ENCODE data around the gene HIF1AN.

The HIF1AN gene

DNA sequence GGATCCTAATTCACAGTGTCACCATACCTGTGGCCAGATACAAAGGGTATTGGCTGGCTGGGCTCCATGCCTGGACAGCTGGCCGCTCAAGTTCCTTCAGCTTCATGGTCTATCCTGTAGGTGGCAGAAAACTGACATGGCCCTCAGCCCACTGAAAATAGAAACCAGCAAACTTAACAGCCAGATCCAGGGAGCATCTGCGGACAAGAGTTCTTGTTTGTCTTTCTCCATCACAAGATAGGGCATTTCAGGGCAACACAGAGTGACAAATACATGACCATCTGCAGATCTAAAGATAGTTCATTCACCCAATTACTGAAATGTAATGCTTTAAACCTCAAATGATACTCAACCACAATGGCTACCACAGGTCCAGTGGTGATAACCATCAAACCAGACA lies 18.9 kb upstream of the HIF1AN start:
- ChIA-PET POLR2A (no interaction called here), CTCF (interaction anchor here (1.4 to 27.2 kb wide), 10 partner anchors 8 to 362 kb away, joined by 4 to 555 read pairs (median 90); partner anchors contain the start of genes HIF1AN, PKD2L1 and SCD)
- TF ChIP-seq, protein P1, sequence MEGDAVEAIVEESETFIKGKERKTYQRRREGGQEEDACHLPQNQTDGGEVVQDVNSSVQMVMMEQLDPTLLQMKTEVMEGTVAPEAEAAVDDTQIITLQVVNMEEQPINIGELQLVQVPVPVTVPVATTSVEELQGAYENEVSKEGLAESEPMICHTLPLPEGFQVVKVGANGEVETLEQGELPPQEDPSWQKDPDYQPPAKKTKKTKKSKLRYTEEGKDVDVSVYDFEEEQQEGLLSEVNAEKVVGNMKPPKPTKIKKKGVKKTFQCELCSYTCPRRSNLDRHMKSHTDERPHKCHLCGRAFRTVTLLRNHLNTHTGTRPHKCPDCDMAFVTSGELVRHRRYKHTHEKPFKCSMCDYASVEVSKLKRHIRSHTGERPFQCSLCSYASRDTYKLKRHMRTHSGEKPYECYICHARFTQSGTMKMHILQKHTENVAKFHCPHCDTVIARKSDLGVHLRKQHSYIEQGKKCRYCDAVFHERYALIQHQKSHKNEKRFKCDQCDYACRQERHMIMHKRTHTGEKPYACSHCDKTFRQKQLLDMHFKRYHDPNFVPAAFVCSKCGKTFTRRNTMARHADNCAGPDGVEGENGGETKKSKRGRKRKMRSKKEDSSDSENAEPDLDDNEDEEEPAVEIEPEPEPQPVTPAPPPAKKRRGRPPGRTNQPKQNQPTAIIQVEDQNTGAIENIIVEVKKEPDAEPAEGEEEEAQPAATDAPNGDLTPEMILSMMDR (IDR thresholded peaks at IDR 0.05; ENCODE audit: insufficient read depth, low read length, missing control alignments), result no peak
- DNase-seq (ENCODE audit: low read depth, low spot score), result no peak
- H3K4me3 ChIP-seq (ENCODE audit: low read depth, low read length), result no peak overlapping the region

DNA sequence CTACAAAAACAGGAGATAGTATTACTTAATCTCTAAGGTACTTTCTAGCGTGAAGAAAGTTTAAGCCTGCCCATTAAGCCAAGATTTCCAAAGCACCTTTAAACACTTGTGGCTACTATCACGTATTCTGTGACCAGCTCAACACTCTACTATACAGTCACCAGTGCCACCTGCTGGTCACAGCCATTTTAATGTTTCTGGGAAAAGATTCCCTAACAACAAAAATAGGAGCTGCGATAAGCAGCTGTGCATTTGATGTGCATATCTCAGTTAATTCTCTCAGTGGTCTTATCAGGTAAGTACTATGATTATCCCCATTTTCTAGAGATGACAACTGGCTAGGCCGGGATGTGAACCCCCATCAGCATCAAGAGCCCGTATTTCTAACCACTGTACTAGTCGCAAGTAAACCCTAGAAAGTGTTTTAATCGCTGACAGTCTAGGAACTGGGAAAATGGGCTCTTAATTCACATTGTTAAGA lies 16.9 kb upstream of the HIF1AN start:
- ChIA-PET CTCF (interaction anchor here (0.6 to 18.4 kb wide), 39 partner anchors 8 to 391 kb away, joined by 3 to 555 read pairs (median 5); partner anchors contain the start of genes HIF1AN, PKD2L1 and SCD), POLR2A (interaction anchor here (1.1 kb wide), 1 partner anchor 36 kb away, joined by 3 read pairs; no protein-coding TSS in a partner anchor)
- H3K4me3 ChIP-seq (ENCODE audit: low read depth, low read length), result no peak overlapping the region
- TF ChIP-seq, protein P1 (IDR thresholded peaks at IDR 0.05; ENCODE audit: insufficient read depth, low read length, missing control alignments), result peak; percentile 58
- DNase-seq (ENCODE audit: low read depth, low spot score), result no peak

DNA sequence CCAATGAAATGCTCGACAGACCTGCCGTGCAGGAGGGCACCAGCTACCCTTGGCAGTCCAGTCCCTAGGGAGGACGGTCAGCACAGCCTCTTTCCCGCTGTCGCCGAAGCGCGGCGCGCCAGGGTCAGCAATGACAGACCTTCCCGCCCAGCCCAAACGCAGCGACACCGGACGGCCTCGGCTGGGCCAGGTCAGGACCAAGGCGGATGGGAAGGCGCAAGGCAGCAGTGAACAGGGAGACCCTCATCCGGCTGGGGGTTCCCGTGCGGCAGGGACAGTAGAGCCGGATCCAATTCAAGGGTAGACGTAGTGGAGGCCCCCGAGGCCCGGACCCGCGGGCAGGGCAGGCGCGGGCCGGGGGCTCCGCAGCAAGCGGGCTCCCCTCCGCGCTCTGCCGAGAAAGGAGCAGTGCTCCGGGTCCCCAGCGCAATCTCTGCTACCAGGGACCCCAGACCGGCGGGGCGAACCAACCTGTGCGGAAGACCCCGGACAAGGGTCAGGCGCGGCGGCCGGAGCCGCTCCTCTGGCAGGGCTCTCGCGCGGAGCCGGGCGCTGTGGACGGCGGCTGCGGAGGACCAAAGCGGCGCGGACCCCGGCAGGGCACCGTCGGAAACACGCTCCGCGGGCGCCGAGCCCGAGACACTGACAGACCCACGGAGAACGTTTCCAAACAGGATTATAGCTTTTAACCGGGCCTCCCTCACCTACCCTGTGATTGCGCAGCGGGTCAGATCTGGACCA lies 16.3 kb upstream of the HIF1AN start, which contains the start of gene SEC31B:
SEC31B (minus strand) TSS at position 551 of the 741 bp plus-strand sequence. CDS start 2,909 bp downstream, outside the sequence.
- ChIA-PET CTCF (interaction anchor here (0.6 to 18.4 kb wide), 36 partner anchors 7 to 391 kb away, joined by 3 to 555 read pairs (median 6); partner anchors contain the start of genes HIF1AN, PKD2L1 and SCD), POLR2A (interaction anchor here (1.1 kb wide), 1 partner anchor 37 kb away, joined by 3 read pairs; no protein-coding TSS in a partner anchor)
- DNase-seq (ENCODE audit: low read depth, low spot score), result no peak
- TF ChIP-seq, protein P1 (IDR thresholded peaks at IDR 0.05; ENCODE audit: insufficient read depth, low read length, missing control alignments), result no peak
- H3K4me3 ChIP-seq (ENCODE audit: low read depth, low read length), result peak within 1 kb of the TSS; percentile 37

DNA sequence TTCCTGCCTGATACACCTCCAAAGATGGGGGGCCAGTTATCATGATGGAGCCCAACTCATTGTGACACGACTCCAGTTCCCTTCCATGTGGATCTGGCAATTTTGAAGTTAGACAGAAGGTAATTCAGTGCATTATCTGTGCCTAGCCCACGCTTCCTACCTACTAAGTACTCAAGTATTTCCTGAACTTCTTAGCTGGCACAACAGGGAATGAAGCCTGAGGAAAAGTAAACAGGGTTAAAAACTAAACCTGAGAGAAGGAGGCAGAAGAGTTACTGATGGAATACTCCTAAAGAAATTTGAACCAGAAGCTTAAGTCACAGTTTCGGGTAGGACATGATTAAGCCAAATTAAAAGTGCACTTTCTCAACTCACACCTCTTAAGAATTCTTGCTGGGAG lies 14.9 kb upstream of the HIF1AN start:
- ChIA-PET POLR2A (interaction anchor here (1.0 to 1.2 kb wide), 2 partner anchors 15 to 313 kb away, joined by 3 to 5 read pairs; partner anchors contain the start of gene HIF1AN), CTCF (interaction anchor here (1.0 to 18.4 kb wide), 7 partner anchors 12 to 358 kb away, joined by 3 to 538 read pairs (median 59); partner anchors contain the start of genes HIF1AN, PKD2L1 and SCD)
- H3K4me3 ChIP-seq (ENCODE audit: low read depth, low read length), result no peak overlapping the region
- no peak for DNase-seq (ENCODE audit: low read depth, low spot score)
- TF ChIP-seq, protein P1 (IDR thresholded peaks at IDR 0.05; ENCODE audit: insufficient read depth, low read length, missing control alignments), result no peak

DNA sequence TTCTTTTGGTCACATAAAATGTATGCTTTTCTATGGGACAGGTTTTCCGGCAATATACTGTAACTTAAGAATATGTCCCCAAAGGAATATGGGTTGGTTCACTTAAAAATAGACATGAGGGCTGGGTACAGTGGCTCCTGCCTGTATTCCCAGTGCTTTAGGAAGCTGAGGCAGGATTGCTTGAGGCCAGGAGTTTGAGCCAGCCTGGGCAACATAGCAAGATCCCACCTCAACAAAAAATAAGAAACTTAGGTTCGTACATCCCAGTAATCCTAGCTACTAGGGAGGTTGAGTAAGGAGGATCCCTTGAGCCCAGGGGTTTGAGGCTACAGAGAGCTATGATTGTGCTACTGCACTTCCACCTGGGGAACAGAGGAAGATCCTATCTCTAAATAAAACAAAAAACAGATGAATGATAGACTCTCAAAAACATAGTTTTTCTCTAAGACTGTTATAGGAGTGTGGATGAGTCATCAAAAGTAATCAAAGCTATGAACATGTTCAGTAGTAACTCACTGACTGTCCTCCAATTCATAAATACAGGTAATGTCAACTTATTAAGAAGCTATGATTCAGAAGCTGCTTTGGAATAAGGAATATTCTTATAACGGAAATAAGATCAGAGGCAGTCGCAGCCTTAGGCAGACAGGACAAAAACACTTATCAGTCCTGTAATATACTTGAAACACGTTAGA lies 13.5 kb upstream of the HIF1AN start:
- ChIA-PET POLR2A (interaction anchor here (0.5 kb wide), 1 partner anchor 520 kb away, joined by 3 read pairs; no protein-coding TSS in a partner anchor), CTCF (interaction anchor here (0.6 to 8.4 kb wide), 6 partner anchors 12 to 357 kb away, joined by 3 to 155 read pairs (median 49); partner anchors contain the start of gene HIF1AN)
- no peak for DNase-seq (ENCODE audit: low read depth, low spot score)
- H3K4me3 ChIP-seq (ENCODE audit: low read depth, low read length), result no peak overlapping the region
- TF ChIP-seq, protein P1 (IDR thresholded peaks at IDR 0.05; ENCODE audit: insufficient read depth, low read length, missing control alignments), result no peak

Data from AG04449 (cell line).